HepG2 (cell line): ENCODE measurements around the gene ACP7. TPM values are rescaled to one million over a fixed set of nuclear protein-coding genes. Genes with fewer than 3 reads are reported as not detected.
A peak's percentile ranks its signal among the peaks of the same experiment; 100 is the strongest.

ENCODE experiments used
- ATF7-NPFF ChIP-seq: sonication (generic); formaldehyde crosslinking; IDR thresholded peaks from 2 replicates; pipeline ENCODE4 v1.8.1; 2023; ENCODE audit warnings: mild to moderate bottlenecking, low read depth, missing genetic modification reagents, moderate library complexity
- CEBPB ChIP-seq: IDR thresholded peaks from 2 replicates; pipeline ENCODE4 v1.6.1; 2011; ENCODE audit warnings: low read depth, low read length, improper control_type of control experiment, borderline replicate concordance
- GABPB1 ChIP-seq: IDR thresholded peaks from 2 replicates; pipeline ENCODE4 v1.6.1; 2016; ENCODE audit warnings: mild to moderate bottlenecking, missing genetic modification reagents, moderate library complexity, missing compliant biosample characterization
- GRHL1 ChIP-seq: sonication (generic); formaldehyde crosslinking; conservative IDR thresholded peaks from 2 replicates; pipeline ENCODE4 v1.8.0; 2022; ENCODE audit warnings: missing genetic modification reagents
- MXD4 ChIP-seq: IDR thresholded peaks from 2 replicates; pipeline ENCODE4 v1.6.1; 2016; ENCODE audit warnings: mild to moderate bottlenecking, missing biosample characterization, missing genetic modification reagents
- PAXIP1 ChIP-seq: sonication (generic); formaldehyde crosslinking; conservative IDR thresholded peaks from 2 replicates; pipeline ENCODE4 v1.4.0; 2020; ENCODE audit warnings: mild to moderate bottlenecking, missing genetic modification reagents, moderate library complexity
- PBX2 ChIP-seq: IDR thresholded peaks from 2 replicates; pipeline ENCODE4 v1.6.1; 2016; ENCODE audit warnings: control low read depth
- PHF20 ChIP-seq: sonication (generic); formaldehyde crosslinking; IDR thresholded peaks from 2 replicates; pipeline ENCODE4 v1.5.0; 2020; ENCODE audit warnings: mild to moderate bottlenecking, missing genetic modification reagents
- RARA ChIP-seq: IDR thresholded peaks from 2 replicates; pipeline ENCODE4 v1.6.1; 2016; ENCODE audit warnings: missing genetic modification reagents, missing compliant biosample characterization
- SP4 ChIP-seq: sonication (generic); formaldehyde crosslinking; IDR thresholded peaks from 2 replicates; pipeline ENCODE4 v1.8.1; 2023; ENCODE audit warnings: mild to moderate bottlenecking, missing genetic modification reagents
- TAF1 ChIP-seq: sonication (generic); formaldehyde crosslinking; IDR thresholded peaks from 2 replicates; pipeline ENCODE4 v1.4.0; 2020; ENCODE audit warnings: missing genetic modification reagents
- TOPORS ChIP-seq: sonication (generic); formaldehyde crosslinking; IDR thresholded peaks from 2 replicates; pipeline ENCODE4 v1.8.0; 2023; ENCODE audit warnings: mild to moderate bottlenecking, missing genetic modification reagents
- ZBTB34 ChIP-seq: sonication (generic); formaldehyde crosslinking; IDR thresholded peaks from 2 replicates; pipeline ENCODE4 v1.8.0; 2022; ENCODE audit warnings: mild to moderate bottlenecking, missing genetic modification reagents
- ZBTB46 ChIP-seq: sonication (generic); formaldehyde crosslinking; IDR thresholded peaks from 2 replicates; pipeline ENCODE4 v1.4.0; 2020; ENCODE audit warnings: mild to moderate bottlenecking, missing genetic modification reagents, borderline replicate concordance
- ZEB1 ChIP-seq: IDR thresholded peaks from 2 replicates; pipeline ENCODE4 v1.6.1; 2012; ENCODE audit warnings: mild to moderate bottlenecking, low read depth, inconsistent platforms; ENCODE audit not compliant: insufficient replicate concordance
- ZNF296 ChIP-seq: sonication (generic); formaldehyde crosslinking; conservative IDR thresholded peaks from 2 replicates; pipeline ENCODE4 v1.5.0; 2020; ENCODE audit warnings: mild to moderate bottlenecking, missing genetic modification reagents
- ZNF383 ChIP-seq: sonication (generic); formaldehyde crosslinking; IDR thresholded peaks from 2 replicates; pipeline ENCODE4 v1.4.0; 2020; ENCODE audit warnings: missing genetic modification reagents, mild to moderate bottlenecking, borderline replicate concordance
- ZNF549 ChIP-seq: sonication (generic); formaldehyde crosslinking; IDR thresholded peaks from 2 replicates; pipeline ENCODE4 v1.5.0; 2020; ENCODE audit warnings: missing genetic modification reagents
- ZNF605 ChIP-seq: sonication (generic); formaldehyde crosslinking; IDR thresholded peaks from 2 replicates; pipeline ENCODE4 v1.8.0; 2022; ENCODE audit warnings: mild to moderate bottlenecking, missing genetic modification reagents
- ZSCAN29 ChIP-seq: sonication (generic); formaldehyde crosslinking; conservative IDR thresholded peaks from 2 replicates; pipeline ENCODE4 v1.4.0; 2020; ENCODE audit warnings: mild to moderate bottlenecking, missing genetic modification reagents
- polyA plus RNA-seq, 8 experiments: library from polyadenylated mRNA; depleted of rRNA in 3 of 8; stranded (reverse) in 7 of 8; unstranded in 1 of 8; fragments of >200 nt; fragmentation: Illumina TruSeq in 4 of 8; extraction: Trizol in 4 of 8; gene quantifications; 2 replicates each; pipeline versions ENCODE4 v1.2.1 to v1.2.3, GENCODE V29; 2011 to 2016; ENCODE audit warnings: low read depth in 4 of 8, missing spikeins in 1 of 8, mixed read lengths in 1 of 8; ENCODE audit not compliant: insufficient read depth in 1 of 8
- total RNA-seq, 5 experiments: library from RNA; depleted of rRNA; stranded (reverse); fragments of >200 nt; fragmentation: Illumina TruSeq; extraction: Trizol; gene quantifications; 2 replicates each; pipeline ENCODE4 v1.2.3, GENCODE V29; 2016; ENCODE audit warnings: low read depth in 1 of 5

Gene ACP7
- total and polyA plus RNA-seq, 2 of the 13 experiments (the other 11 are each of a cell fraction or from before 2014, with no cell fraction given), result not detected

- TF ChIP-seq ZNF383 (CRISPR knock-in tag), result no peak
- TF ChIP-seq ZSCAN29, result no peak
- TF ChIP-seq RARA (CRISPR knock-in tag), result peak; percentile 34; the same call in 1 of the 2 replicates
- no peak for TF ChIP-seq ZNF296 (CRISPR knock-in tag)
- no peak for TF ChIP-seq MXD4 (CRISPR knock-in tag)
- TF ChIP-seq ZBTB34 (CRISPR knock-in tag), result no peak
- peak; percentile 52 for TF ChIP-seq ZEB1
- TF ChIP-seq GRHL1 (CRISPR knock-in tag), result no peak
- TF ChIP-seq PBX2 (CRISPR knock-in tag), result no peak
- no peak for TF ChIP-seq CEBPB
- no peak for TF ChIP-seq ZBTB46 (CRISPR knock-in tag)
- peak; percentile 35; the same call in 1 of the 2 replicates for TF ChIP-seq PHF20 (CRISPR knock-in tag)
- TF ChIP-seq GABPB1 (CRISPR knock-in tag), result peak; percentile 35; the same call in 1 of the 2 replicates
- TF ChIP-seq TAF1, result no peak
- no peak for TF ChIP-seq TOPORS (CRISPR knock-in tag)
- no peak for TF ChIP-seq ZNF549 (CRISPR knock-in tag)
- no peak for TF ChIP-seq ZNF605
- TF ChIP-seq ATF7-NPFF (CRISPR knock-in tag), result no peak
- peak; percentile 79 for TF ChIP-seq PAXIP1 (CRISPR knock-in tag)
- no peak for TF ChIP-seq SP4 (CRISPR knock-in tag)
Observed at GRCh38 chr19:39053276-39054090, 30.7 kb upstream of the ACP7 start (continued).
